ENCODE results near the gene SLC39A10. TPM values are rescaled to one million over a fixed set of nuclear protein-coding genes. Genes with fewer than 3 reads are reported as not detected.
A peak's percentile ranks its signal among the peaks of the same experiment; 100 is the strongest.
"Not testable (repeated sequence)": the region's sequence is repeated elsewhere in the genome, so short reads cannot be mapped to it uniquely, and the experiment has no call there.

Gene SLC39A10
- polyA plus RNA-seq, 3 donors from 2014 or later: 10.2 to 18.9 (median 17.5) TPM

- Mint-ChIP-seq H3K27me3 (ENCODE audit: low read depth in 3 of 3) (peaks cover 0 to 2% (median 1%) of the 10 kb centered on the region in 3 donors), H3K4me3 (no peak overlapping the region), H3K4me1 (no peaks in the 10 kb centered on the region), H3K36me3 (peaks cover 0 to 3% (median 0%) of the 10 kb centered on the region in 3 donors), H3K9me3 (no peaks in the 10 kb centered on the region), H3K27ac (no peak overlapping the region)
- no peak for DNase-seq
Observed at GRCh38 chr2:195633974-195634373, 23.1 kb upstream of the SLC39A10 start.

GRCh38 chr2:195636890-195637289 lies 20.1 kb upstream of the SLC39A10 start:
- no peak overlapping the region for H3K27ac Mint-ChIP-seq
- H3K9me3 Mint-ChIP-seq: no peaks in the 10 kb centered on the region
- peaks cover 0 to 3% (median 0%) of the 10 kb centered on the region in 3 donors for H3K36me3 Mint-ChIP-seq
- H3K4me1 Mint-ChIP-seq: no peaks in the 10 kb centered on the region
- H3K4me3 Mint-ChIP-seq: no peak overlapping the region
- DNase-seq: no peak
- peaks cover 1 to 2% (median 2%) of the 10 kb centered on the region in 3 donors for H3K27me3 Mint-ChIP-seq (ENCODE audit: low read depth in 3 of 3)

- peaks cover 0 to 3% (median 0%) of the 10 kb centered on the region in 3 donors for H3K36me3 Mint-ChIP-seq
- H3K27ac Mint-ChIP-seq: no peak overlapping the region
- H3K4me3 Mint-ChIP-seq: no peak overlapping the region
- DNase-seq: no peak
- H3K27me3 Mint-ChIP-seq (ENCODE audit: low read depth in 3 of 3): peaks cover 1 to 2% (median 2%) of the 10 kb centered on the region in 3 donors
- H3K9me3 Mint-ChIP-seq: no peaks in the 10 kb centered on the region
- H3K4me1 Mint-ChIP-seq: no peaks in the 10 kb centered on the region
Observed at GRCh38 chr2:195638750-195639149, 18.3 kb upstream of the SLC39A10 start.

GRCh38 chr2:195639238-195639858 lies 17.7 kb upstream of the SLC39A10 start:
- no peaks in the 10 kb centered on the region for H3K9me3 Mint-ChIP-seq
- no peaks in the 10 kb centered on the region for H3K4me1 Mint-ChIP-seq
- peaks cover 0 to 3% (median 0%) of the 10 kb centered on the region in 3 donors for H3K36me3 Mint-ChIP-seq
- no peak overlapping the region for H3K27ac Mint-ChIP-seq
- H3K27me3 Mint-ChIP-seq (ENCODE audit: low read depth in 3 of 3): peaks cover 1 to 2% (median 2%) of the 10 kb centered on the region in 3 donors
- DNase-seq: no peak
- H3K4me3 Mint-ChIP-seq: no peak overlapping the region

GRCh38 chr2:195639959-195640358 lies 17.1 kb upstream of the SLC39A10 start:
- peaks cover 0 to 3% (median 0%) of the 10 kb centered on the region in 3 donors for H3K36me3 Mint-ChIP-seq
- H3K27ac Mint-ChIP-seq: no peak overlapping the region
- no peaks in the 10 kb centered on the region for H3K9me3 Mint-ChIP-seq
- H3K4me1 Mint-ChIP-seq: no peaks in the 10 kb centered on the region
- DNase-seq: no peak
- no peak overlapping the region for H3K4me3 Mint-ChIP-seq
- H3K27me3 Mint-ChIP-seq (ENCODE audit: low read depth in 3 of 3): peaks cover 1 to 2% (median 2%) of the 10 kb centered on the region in 3 donors

- no peak overlapping the region for H3K4me3 Mint-ChIP-seq
Observed at GRCh38 chr2:195642027-195642678, 14.9 kb upstream of the SLC39A10 start.

GRCh38 chr2:195642679-195643068 lies 14.4 kb upstream of the SLC39A10 start:
- no peak for DNase-seq
- Mint-ChIP-seq H3K4me1 (no peaks in the 10 kb centered on the region), H3K36me3 (peaks cover 0 to 6% (median 0%) of the 10 kb centered on the region in 3 donors), H3K27me3 (ENCODE audit: low read depth in 3 of 3) (peaks cover 0 to 2% (median under 1%) of the 10 kb centered on the region in 3 donors), H3K4me3 (no peak overlapping the region), H3K9me3 (no peaks in the 10 kb centered on the region), H3K27ac (peak overlapping the region in 1 of 6 donors; percentile 5)

More at GRCh38 chr2:195642027-195642678, 14.9 kb upstream of the SLC39A10 start:
- Mint-ChIP-seq H3K36me3 (peaks cover 0 to 4% (median 0%) of the 10 kb centered on the region in 3 donors), H3K4me1 (no peaks in the 10 kb centered on the region), H3K27ac (no peak overlapping the region), H3K27me3 (ENCODE audit: low read depth in 3 of 3) (peaks cover 1 to 2% (median 2%) of the 10 kb centered on the region in 3 donors), H3K9me3 (no peaks in the 10 kb centered on the region)
- no peak for DNase-seq

GRCh38 chr2:195644708-195645107 lies 12.3 kb upstream of the SLC39A10 start:
- DNase-seq; H3K9me3 Mint-ChIP-seq; H3K4me3 Mint-ChIP-seq; H3K27me3 Mint-ChIP-seq (ENCODE audit: low read depth in 3 of 3); H3K36me3 Mint-ChIP-seq; H3K27ac Mint-ChIP-seq: not testable (repeated sequence)
- H3K4me1 Mint-ChIP-seq: peaks cover 15 to 18% of the 10 kb centered on the region in 2 donors

GRCh38 chr2:195645413-195645812 lies 11.6 kb upstream of the SLC39A10 start:
- DNase-seq: no peak
- Mint-ChIP-seq H3K27me3 (ENCODE audit: low read depth in 3 of 3) (peaks cover 13 to 14% (median 14%) of the 10 kb centered on the region in 3 donors), H3K4me1 (peaks cover 23 to 25% of the 10 kb centered on the region in 2 donors), H3K27ac (no peak overlapping the region), H3K4me3 (no peak overlapping the region), H3K9me3 (no peaks in the 10 kb centered on the region), H3K36me3 (peaks cover 0 to 3% (median 0%) of the 10 kb centered on the region in 3 donors)

- H3K4me3 Mint-ChIP-seq: no peak overlapping the region
- no peak for DNase-seq
- no peak overlapping the region for H3K27ac Mint-ChIP-seq
- H3K36me3 Mint-ChIP-seq: peaks cover 0 to 3% (median 0%) of the 10 kb centered on the region in 3 donors
- peaks cover 28 to 35% of the 10 kb centered on the region in 2 donors for H3K4me1 Mint-ChIP-seq
- peaks cover 13 to 14% (median 14%) of the 10 kb centered on the region in 3 donors for H3K27me3 Mint-ChIP-seq (ENCODE audit: low read depth in 3 of 3)
- no peaks in the 10 kb centered on the region for H3K9me3 Mint-ChIP-seq
Observed at GRCh38 chr2:195646424-195646823, 10.6 kb upstream of the SLC39A10 start.

GRCh38 chr2:195647302-195647701 lies 9.7 kb upstream of the SLC39A10 start:
- Mint-ChIP-seq H3K9me3 (no peaks in the 10 kb centered on the region), H3K27ac (peak overlapping the region in 4 of 6 donors; percentile 1 to 42 (median 32)), H3K4me3 (no peak overlapping the region), H3K4me1 (peaks cover 30 to 42% of the 10 kb centered on the region in 2 donors), H3K27me3 (ENCODE audit: low read depth in 3 of 3) (peaks cover 13 to 14% (median 14%) of the 10 kb centered on the region in 3 donors), H3K36me3 (peaks cover 0 to 3% (median 0%) of the 10 kb centered on the region in 3 donors)
- DNase-seq: no peak

- Mint-ChIP-seq H3K4me1 (peaks cover 30 to 42% of the 10 kb centered on the region in 2 donors), H3K27ac (peak overlapping the region; percentile 59 to 99 (median 90)), H3K4me3 (peak overlapping the region in 4 of 5 donors; percentile 69 to 84 (median 78)), H3K27me3 (ENCODE audit: low read depth in 3 of 3) (peaks cover 13 to 14% (median 14%) of the 10 kb centered on the region in 3 donors)
- DNase-seq, H3K9me3 Mint-ChIP-seq, H3K36me3 Mint-ChIP-seq: not testable (repeated sequence)
Observed at GRCh38 chr2:195648370-195648769, 8.7 kb upstream of the SLC39A10 start.

- Mint-ChIP-seq H3K4me3 (peak overlapping the region; percentile 69 to 84 (median 78)), H3K27ac (peak overlapping the region; percentile 85 to 99 (median 92)), H3K36me3 (peaks cover 0 to 3% (median 0%) of the 10 kb centered on the region in 3 donors), H3K4me1 (peaks cover 30 to 42% of the 10 kb centered on the region in 2 donors), H3K27me3 (ENCODE audit: low read depth in 3 of 3) (peaks cover 13 to 14% (median 14%) of the 10 kb centered on the region in 3 donors), H3K9me3 (no peaks in the 10 kb centered on the region)
- peak; percentile 64 to 65 (median 65) for DNase-seq
Observed at GRCh38 chr2:195648787-195649186, 8.2 kb upstream of the SLC39A10 start.

- Mint-ChIP-seq H3K4me1 (peaks cover 30 to 42% of the 10 kb centered on the region in 2 donors), H3K27me3 (ENCODE audit: low read depth in 3 of 3) (peaks cover 13 to 14% (median 14%) of the 10 kb centered on the region in 3 donors), H3K36me3 (peaks cover 0 to 3% (median 0%) of the 10 kb centered on the region in 3 donors), H3K27ac (peak overlapping the region; percentile 85 to 99 (median 92)), H3K9me3 (no peaks in the 10 kb centered on the region), H3K4me3 (peak overlapping the region; percentile 47 to 74 (median 56))
- no peak for DNase-seq
Observed at GRCh38 chr2:195649629-195650190, 7.3 kb upstream of the SLC39A10 start.

All from immature natural killer cell (primary cell).